AG09319 (cell line): Measurements from ENCODE around the gene WDR45B.

ENCODE experiments used
- DNase-seq: peaks from one replicate; pipeline ENCODE4 v3.0.0-alpha.2; 2010; ENCODE audit warnings: low read depth; ENCODE audit errors: extremely low read depth
- TF ChIP-seq, protein P1 (sequence below): IDR thresholded peaks from 2 replicates; pipeline ENCODE4 v1.5.1; 2011; ENCODE audit warnings: low read depth, mild to moderate bottlenecking, inconsistent platforms, low read length, moderate library complexity

The WDR45B gene

DNA sequence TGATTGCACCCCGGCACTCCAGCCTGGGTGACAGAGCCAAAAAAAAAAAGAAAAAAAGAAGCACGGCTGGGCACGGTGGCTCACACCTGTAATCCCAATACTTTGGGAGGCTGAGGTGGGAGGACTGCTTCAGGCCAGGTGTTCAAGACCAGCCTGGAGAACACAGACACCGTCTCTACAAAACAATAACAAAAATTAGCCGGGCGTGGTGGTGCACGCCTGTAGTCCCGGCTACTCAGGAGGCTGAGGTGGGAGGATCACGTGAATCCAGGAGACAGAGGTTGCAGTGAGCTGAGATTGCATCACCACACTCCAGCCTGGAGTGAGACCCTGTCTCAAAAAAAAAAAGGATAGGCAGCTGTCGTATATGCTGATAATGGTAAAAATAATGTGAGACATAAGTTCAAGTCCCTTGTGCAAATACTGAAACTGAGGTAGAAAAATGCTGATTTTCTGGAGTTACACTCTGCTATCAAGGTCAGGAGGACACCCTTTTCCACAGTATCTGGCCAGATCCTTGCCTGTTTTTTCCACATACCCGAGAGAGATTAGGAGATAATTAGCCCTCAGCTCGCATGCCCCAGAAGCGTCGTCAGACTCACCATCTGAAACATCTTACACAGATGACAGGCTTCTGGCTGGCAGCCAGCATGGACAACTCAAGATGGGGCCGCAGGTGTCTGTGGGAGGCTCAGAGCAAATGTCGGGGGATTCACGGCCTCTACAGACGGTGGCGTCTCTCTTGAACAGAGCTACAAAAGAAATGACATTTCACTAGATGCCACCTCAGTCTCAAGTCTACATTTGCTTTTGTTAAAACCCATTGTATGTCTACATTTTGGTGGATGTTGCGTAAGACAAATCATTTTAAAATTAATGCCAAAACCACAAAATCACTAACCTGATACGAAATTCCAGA, 36.8 kb downstream of the WDR45B start:
- TF ChIP-seq, protein P1, sequence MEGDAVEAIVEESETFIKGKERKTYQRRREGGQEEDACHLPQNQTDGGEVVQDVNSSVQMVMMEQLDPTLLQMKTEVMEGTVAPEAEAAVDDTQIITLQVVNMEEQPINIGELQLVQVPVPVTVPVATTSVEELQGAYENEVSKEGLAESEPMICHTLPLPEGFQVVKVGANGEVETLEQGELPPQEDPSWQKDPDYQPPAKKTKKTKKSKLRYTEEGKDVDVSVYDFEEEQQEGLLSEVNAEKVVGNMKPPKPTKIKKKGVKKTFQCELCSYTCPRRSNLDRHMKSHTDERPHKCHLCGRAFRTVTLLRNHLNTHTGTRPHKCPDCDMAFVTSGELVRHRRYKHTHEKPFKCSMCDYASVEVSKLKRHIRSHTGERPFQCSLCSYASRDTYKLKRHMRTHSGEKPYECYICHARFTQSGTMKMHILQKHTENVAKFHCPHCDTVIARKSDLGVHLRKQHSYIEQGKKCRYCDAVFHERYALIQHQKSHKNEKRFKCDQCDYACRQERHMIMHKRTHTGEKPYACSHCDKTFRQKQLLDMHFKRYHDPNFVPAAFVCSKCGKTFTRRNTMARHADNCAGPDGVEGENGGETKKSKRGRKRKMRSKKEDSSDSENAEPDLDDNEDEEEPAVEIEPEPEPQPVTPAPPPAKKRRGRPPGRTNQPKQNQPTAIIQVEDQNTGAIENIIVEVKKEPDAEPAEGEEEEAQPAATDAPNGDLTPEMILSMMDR, result no peak
- no peak for DNase-seq

DNA sequence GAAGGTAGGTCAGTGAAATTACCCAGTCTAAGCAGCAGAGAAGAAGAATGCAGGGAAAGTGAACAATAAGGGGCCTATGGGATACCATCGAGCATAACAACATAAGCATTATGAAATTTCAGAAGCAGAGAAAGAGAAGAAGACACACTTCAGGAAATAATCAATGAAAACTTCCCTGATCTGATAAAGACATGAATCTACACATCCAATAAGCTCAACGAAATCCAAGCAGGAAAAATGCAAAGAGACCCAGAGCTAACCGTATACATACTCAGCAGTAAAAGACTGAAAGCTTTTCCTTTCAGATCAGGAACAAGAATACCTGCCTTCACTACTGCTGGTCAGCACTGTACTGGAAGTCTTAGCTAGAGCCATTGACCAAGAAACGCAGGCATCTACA, 38.6 kb downstream of the WDR45B start:
- TF ChIP-seq, protein P1, result no peak
- DNase-seq, result no peak

DNA sequence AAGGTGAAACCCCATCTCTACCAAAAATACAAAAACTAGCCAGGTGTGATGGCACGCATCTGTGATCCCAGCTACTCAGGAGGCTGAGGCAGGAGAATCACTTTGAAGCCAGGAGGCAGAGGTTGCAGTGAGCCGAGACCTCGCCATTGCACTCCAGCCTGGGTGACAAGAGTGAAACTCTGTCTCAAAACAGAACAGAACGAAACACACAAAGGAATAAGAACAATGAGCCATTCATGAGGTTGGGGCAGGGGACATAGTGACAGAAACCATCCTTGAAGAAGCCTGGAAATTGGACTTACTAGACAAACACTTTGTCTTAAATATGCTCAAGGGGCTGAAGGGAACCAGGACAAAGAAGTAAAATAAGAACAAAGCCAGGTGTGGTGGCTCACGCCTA, 39.4 kb downstream of the WDR45B start:
- TF ChIP-seq, protein P1, result no peak
- no peak for DNase-seq

DNA sequence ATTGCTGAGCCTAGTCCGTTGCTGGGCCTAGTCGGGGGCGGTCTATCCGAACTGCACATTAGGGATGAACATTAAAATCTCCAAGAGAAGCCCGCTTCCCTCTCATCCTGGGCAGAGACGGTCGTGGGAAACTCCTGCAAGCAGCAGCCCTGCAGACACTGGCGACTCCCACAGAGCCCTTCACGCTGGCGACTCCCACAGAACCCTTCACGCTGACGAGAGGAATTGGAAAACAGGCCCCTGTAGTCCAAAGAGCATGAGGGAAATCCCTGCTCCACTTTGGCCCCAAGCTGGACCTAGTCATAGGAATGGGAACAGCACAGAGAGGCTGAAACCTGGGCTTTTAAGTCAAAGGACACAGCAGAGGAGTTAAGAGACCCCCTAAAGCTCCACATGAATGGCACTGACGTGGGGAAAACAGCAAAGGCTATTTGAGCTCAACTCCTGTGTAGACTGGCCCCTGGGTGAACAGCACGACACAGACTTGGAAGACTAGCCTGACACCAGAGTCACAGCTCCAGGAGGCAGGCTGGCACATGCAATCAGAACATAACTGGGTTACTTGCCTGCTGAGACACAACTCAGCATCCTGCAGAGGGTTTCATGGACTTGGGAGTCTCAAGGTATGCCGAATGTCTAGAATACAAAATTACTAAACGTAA, 42.2 kb downstream of the WDR45B start:
- DNase-seq, result no peak
- TF ChIP-seq, protein P1, result no peak

DNA sequence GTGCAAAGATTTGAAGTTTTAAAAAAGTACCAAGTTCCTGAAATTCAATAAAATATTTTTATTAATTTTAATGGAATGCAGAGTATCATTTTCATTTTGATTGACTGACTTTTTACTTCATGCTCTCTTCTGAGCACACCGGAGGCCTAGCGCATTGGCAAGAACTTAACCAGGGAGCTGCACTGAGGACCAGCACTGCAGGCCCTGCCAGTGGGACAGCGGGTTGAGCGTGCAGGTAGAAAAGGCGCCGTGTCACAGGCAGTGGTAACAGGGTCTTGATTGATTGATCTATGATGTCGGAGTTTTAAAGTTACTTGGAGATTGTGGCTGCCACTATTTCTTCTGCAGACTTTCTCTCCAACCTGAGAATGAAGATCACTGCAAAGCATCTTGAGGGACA, 43.7 kb downstream of the WDR45B start:
- TF ChIP-seq, protein P1, result no peak
- DNase-seq, result no peak

DNA sequence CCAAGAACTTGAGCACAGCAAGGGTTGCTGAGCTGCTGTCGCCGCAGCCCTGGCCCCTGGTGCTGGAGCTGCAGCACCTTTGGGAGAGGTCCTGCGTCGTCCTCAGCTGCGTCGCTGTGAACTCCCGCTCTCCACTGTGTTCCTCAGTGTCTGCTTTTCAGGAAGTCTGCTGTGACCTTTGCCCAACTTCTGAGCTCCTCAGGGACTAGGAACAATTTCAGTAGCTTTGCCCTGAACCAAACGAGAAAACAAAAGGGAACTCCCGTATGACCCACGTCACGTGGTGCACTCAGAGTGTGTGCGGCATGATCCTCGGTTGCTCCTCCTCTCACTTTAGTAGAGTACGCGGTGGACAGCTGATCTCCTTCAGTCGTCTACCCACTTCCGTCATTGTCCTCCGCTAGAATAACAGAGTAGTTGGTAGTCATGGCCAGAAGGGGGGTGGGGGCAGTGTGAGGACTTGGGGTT, 44.2 kb downstream of the WDR45B start:
- DNase-seq, result no peak
- TF ChIP-seq, protein P1, result no peak

DNA sequence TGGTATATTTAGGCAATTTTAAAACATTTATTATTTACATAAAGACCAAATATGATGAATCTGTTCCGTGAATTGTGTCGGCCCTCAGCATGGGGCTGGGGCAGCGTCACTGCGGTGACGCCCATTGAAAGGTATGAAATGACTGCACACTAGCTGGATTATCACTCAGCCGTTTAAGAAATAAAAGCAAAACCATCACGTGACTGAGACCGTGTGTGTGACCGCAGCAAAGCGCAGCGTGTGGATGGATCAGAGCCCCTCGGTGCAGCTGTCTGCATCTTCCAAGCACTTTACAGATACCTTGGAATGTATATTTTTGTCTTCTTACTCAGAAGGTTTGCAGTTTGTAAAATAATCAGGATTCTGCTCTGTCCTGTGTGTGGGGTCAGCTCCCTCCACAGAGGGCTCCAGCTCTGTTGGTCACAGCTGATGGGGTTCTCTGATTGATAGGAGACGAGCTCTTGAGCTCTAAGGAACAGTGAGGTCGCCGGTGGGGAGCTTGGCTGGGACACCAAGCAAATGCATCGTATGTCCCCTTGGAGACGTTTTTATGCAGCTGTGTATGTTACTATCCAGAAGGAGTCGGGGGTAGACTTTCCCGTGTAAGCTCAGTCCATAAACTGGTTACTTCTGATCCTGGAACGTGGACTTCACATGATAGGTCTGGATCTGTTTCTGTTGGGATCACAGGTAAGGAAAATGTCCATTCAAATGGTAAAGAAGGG, 45.1 kb downstream of the WDR45B start:
- no peak for DNase-seq
- TF ChIP-seq, protein P1, result no peak
